ENCODE measurements around the gene ARHGEF9.

DNA sequence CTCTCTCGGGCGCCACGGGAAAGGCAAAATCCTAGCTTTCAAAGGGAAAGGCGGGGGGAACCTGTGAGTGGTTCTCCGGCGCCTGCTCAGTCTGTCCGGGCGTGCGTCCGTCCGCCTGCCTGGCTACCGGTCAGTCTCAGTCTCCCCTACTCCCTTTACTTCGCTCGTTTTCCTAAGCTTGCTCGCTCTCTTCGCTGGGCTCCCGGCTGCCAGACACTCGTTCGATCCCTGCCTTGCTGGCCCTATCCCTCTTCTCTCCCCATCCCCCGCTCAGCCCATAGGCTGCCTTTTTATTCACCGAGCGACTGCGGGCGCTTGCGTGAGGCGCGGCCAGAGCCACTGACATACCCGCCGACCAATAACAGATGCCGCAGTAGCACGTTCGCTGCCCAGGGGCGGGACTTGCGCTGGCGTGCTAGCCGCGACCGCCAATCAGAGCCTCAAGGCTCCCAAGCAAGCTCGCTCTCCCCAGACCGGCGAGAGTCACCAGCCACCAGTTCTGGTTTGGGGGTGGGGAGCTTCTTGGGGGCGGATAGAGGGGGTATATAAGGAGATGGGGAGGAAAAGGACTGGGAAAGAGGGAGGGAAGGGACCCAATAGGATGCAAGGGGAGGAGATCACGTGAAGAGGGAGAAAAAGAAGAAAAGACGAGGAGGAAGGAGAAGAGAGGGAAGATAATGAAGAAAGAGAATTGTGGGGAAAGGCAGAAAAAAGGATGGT lies 30.0 kb downstream of the ARHGEF9 start:
- TF ChIP-seq, protein P1, sequence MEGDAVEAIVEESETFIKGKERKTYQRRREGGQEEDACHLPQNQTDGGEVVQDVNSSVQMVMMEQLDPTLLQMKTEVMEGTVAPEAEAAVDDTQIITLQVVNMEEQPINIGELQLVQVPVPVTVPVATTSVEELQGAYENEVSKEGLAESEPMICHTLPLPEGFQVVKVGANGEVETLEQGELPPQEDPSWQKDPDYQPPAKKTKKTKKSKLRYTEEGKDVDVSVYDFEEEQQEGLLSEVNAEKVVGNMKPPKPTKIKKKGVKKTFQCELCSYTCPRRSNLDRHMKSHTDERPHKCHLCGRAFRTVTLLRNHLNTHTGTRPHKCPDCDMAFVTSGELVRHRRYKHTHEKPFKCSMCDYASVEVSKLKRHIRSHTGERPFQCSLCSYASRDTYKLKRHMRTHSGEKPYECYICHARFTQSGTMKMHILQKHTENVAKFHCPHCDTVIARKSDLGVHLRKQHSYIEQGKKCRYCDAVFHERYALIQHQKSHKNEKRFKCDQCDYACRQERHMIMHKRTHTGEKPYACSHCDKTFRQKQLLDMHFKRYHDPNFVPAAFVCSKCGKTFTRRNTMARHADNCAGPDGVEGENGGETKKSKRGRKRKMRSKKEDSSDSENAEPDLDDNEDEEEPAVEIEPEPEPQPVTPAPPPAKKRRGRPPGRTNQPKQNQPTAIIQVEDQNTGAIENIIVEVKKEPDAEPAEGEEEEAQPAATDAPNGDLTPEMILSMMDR (conservative IDR thresholded peaks at IDR 0.05; ENCODE audit: low read depth, low read length): no peak
- no peak for TF ChIP-seq EZH2 (IDR thresholded peaks at IDR 0.05; ENCODE audit: low read length, unreplicated experiment)
